Esophagus muscularis mucosa (tissue), 4 donors: ENCODE data around the gene DEPDC1B. TPM values are rescaled to one million over a fixed set of nuclear protein-coding genes. Genes with fewer than 3 reads are reported as not detected.
"Not testable (repeated sequence)": the region's sequence is repeated elsewhere in the genome, so short reads cannot be mapped to it uniquely, and the experiment has no call there.

Experiments
- DNase-seq: peaks from one replicate; pipeline ENCODE4 v3.0.0-alpha.2; 2017; ENCODE audit errors: extremely low spot score
- H3K27ac ChIP-seq, 4 donors: fragments of 200-600 bp; sonication (generic); replicated peaks in 1 of 4; 1 replicate in 3 of 4; 2 replicates in 1 of 4; pipeline ENCODE4 v1.5.1; 2016 to 2019; ENCODE audit warnings: mild to moderate bottlenecking in 1 of 4
- H3K27me3 ChIP-seq, 4 donors: fragments of 200-600 bp; sonication (generic); one replicate each; pipeline versions ENCODE4 v1.5.1 to v1.6.0; 2016 to 2019
- H3K36me3 ChIP-seq, 4 donors: fragments of 200-600 bp; sonication (generic); one replicate each; pipeline ENCODE4 v1.5.1; 2016 to 2019
- H3K4me1 ChIP-seq, 4 donors: fragments of 200-600 bp; sonication (generic); one replicate each; pipeline ENCODE4 v1.5.1; 2016 to 2019
- H3K4me3 ChIP-seq, 4 donors: fragments of 200-600 bp; sonication (generic); 1 replicate in 2 of 4; 2 replicates in 2 of 4; pipeline ENCODE4 v1.5.1; 2016 to 2019; ENCODE audit warnings: mild to moderate bottlenecking in 4 of 4, moderate library complexity in 1 of 4
- H3K9me3 ChIP-seq, 4 donors: fragments of 200-600 bp; sonication (generic); 1 replicate in 3 of 4; 2 replicates in 1 of 4; pipeline ENCODE4 v1.5.1; 2016 to 2019
- CTCF ChIP-seq, 3 experiments: fragments of 200-600 bp in 2 of 3; fragments of 450-650 bp in 1 of 3; sonication (generic) in 2 of 3; IDR thresholded peaks; one replicate each; pipeline ENCODE4 v1.5.1; 2017 to 2019; ENCODE audit warnings: antibody characterized with exemption in 3 of 3, mild to moderate bottlenecking in 2 of 3, moderate library complexity in 1 of 3
- EP300 ChIP-seq: sonication (generic); formaldehyde crosslinking; IDR thresholded peaks from one replicate; pipeline ENCODE4 v1.6.1; 2017; ENCODE audit warnings: antibody characterized with exemption
- POLR2A ChIP-seq: fragments of 450-650 bp; IDR thresholded peaks from one replicate; pipeline ENCODE4 v1.6.1; 2017; ENCODE audit warnings: antibody characterized with exemption, moderate library complexity, mild to moderate bottlenecking, low read depth
- POLR2AphosphoS5 ChIP-seq, 2 donors: sonication (generic); formaldehyde crosslinking; IDR thresholded peaks; one replicate each; pipeline ENCODE4 v1.6.1; 2017; ENCODE audit warnings: antibody characterized with exemption in 2 of 2
- WGBS: methylation state at CpG from one replicate; pipeline ENCODE4 v1.1.5; 2018; 5-methylcytosine and 5-hydroxymethylcytosine counted together
- intact Hi-C: fragments of 100-400 bp; cut with DNase I; formaldehyde crosslinking; loops from one replicate; pipeline ENCODE4 v1.15.1; 2023
- total RNA-seq, 4 donors: library from RNA; depleted of rRNA; stranded (reverse); fragments of >200 nt; gene quantifications; one replicate each; pipeline versions ENCODE4 v1.1.0 to v1.2.1, GENCODE V29; 2016

Gene DEPDC1B
- total RNA-seq, 4 donors from 2014 or later = 0.17 to 0.57 (median 0.42) TPM; not detected in 1

DNA sequence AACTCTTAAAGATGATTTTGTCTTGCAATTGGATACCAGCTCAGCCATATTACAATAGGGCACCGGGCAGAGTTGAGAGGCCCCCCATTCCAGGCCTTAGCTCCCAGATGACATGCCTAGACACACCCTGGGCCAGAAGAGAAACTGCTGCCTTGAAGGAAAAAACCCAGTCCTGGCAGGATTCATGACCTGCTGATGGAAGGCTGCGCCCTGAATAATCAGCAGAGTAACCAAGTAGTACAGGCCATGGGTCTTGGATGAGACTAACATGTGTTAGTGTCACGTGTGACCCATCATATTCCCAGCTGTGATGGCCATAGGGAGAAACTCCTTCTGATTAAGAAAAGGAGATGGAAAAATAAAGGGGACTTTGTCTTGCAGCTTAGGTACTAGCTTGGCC lies 39.0 kb upstream of the DEPDC1B start:
- H3K4me3 ChIP-seq = no peak overlapping the region
- peaks cover 0 to 22% (median 10%) of the 10 kb centered on the region in 4 donors for H3K9me3 ChIP-seq
- H3K4me1 ChIP-seq = no peaks in the 10 kb centered on the region
- TF ChIP-seq CTCF (IDR thresholded peaks at IDR 0.05) = no peak
- no peak for TF ChIP-seq POLR2AphosphoS5 (IDR thresholded peaks at IDR 0.05)
- no peak for TF ChIP-seq POLR2A
- no peak for TF ChIP-seq EP300
- H3K27me3 ChIP-seq = no peaks in the 10 kb centered on the region
- 92% methylated on average over 3 of the region's 3 CpGs for whole genome bisulfite sequencing
- intact Hi-C loops = no loop called here
- no peaks in the 10 kb centered on the region for H3K36me3 ChIP-seq
- no peak for DNase-seq
- no peak overlapping the region for H3K27ac ChIP-seq

DNA sequence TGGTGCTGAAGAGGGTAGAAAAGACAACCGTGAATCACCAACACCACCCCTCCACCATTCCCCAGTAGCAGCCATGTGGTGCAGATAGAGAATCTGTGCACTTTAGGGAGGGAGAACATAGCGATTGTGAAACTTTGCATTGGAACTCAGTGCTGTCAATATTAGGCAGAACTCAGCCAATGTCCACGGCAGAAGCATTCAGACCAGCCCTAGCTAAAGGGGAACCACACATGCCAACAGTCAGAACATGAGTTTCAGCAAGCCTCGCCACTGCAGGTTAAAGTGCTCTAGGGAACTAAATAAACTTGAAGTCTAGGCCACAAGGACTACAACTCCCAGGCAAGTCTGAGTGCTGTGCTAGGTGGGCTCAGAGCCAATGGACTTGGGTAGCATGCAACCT lies 38.5 kb upstream of the DEPDC1B start:
- WGBS = 88% methylated on average over 4 of the region's 4 CpGs
- Histone ChIP-seq H3K36me3 (no peaks in the 10 kb centered on the region), H3K27ac (no peak overlapping the region), H3K4me3 (no peak overlapping the region), H3K4me1 (no peaks in the 10 kb centered on the region), H3K9me3 (peaks cover 0 to 22% (median 10%) of the 10 kb centered on the region in 4 donors), H3K27me3 (no peaks in the 10 kb centered on the region)
- TF ChIP-seq CTCF (IDR thresholded peaks at IDR 0.05) (no peak), POLR2AphosphoS5 (IDR thresholded peaks at IDR 0.05) (no peak), EP300 (no peak), POLR2A (no peak)
- intact Hi-C loops = no loop called here
- DNase-seq = no peak

DNA sequence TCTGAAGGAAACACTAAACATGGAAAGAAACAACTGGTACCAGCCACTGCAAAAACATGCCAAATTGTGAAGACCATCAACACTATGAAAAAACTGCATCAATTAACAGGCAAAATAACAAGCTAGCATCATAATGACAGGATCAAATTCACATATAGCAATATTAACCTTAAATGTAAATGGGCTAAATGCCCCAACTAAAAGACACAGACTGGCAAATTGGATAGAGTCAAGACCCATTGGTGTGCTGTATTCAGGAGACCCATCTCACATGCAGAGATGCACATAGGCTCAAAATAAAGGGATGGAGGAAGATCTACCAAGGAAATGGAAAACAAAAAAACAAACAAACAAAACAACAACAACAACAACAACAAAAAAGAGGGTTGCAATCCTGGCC lies 30.9 kb upstream of the DEPDC1B start:
- H3K36me3 ChIP-seq, H3K27me3 ChIP-seq, H3K9me3 ChIP-seq, DNase-seq, H3K4me1 ChIP-seq, intact Hi-C loops, H3K27ac ChIP-seq, H3K4me3 ChIP-seq: not testable (repeated sequence)

GRCh38 chr5:60727033-60727679 lies 27.2 kb upstream of the DEPDC1B start:
- Histone ChIP-seq H3K4me3 (no peak overlapping the region), H3K9me3 (no peaks in the 10 kb centered on the region), H3K4me1 (no peaks in the 10 kb centered on the region), H3K27ac (no peak overlapping the region), H3K27me3 (no peaks in the 10 kb centered on the region), H3K36me3 (no peaks in the 10 kb centered on the region)
- intact Hi-C loops = no loop called here
- WGBS = 90% methylated on average over 1 of the region's 1 CpG
- no peak for DNase-seq
- TF ChIP-seq CTCF (IDR thresholded peaks at IDR 0.05) = no peak
- no peak for TF ChIP-seq POLR2AphosphoS5 (IDR thresholded peaks at IDR 0.05)
- TF ChIP-seq POLR2A = no peak
- no peak for TF ChIP-seq EP300

DNA sequence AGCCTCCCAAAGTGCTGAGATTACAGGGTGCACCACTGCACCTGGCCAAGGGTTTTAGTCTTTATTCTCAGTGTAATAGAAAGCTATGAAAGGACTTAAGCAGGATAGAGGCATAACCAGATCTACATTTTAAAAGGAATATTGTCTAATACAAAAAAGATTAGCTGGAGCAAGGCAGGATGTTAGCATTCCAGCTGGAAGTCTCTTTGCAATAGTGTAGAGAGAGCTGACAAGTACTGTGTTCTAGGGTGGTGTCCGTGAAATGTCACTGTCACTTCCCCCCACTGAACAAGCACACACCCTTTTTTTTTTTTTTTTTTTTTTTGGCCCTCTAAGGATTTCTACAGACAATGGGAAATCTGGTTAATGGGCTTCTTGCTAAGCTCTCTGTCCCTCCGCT lies 24.2 kb upstream of the DEPDC1B start:
- no peak overlapping the region for H3K27ac ChIP-seq
- no peaks in the 10 kb centered on the region for H3K27me3 ChIP-seq
- WGBS = 71% methylated on average over 2 of the region's 2 CpGs
- TF ChIP-seq POLR2A (no peak), CTCF (IDR thresholded peaks at IDR 0.05) (no peak), POLR2AphosphoS5 (IDR thresholded peaks at IDR 0.05) (no peak), EP300 (no peak)
- no peaks in the 10 kb centered on the region for H3K4me1 ChIP-seq
- H3K9me3 ChIP-seq = no peaks in the 10 kb centered on the region
- intact Hi-C loops = no loop called here
- no peak overlapping the region for H3K4me3 ChIP-seq
- DNase-seq = no peak
- no peaks in the 10 kb centered on the region for H3K36me3 ChIP-seq
